ENCODE data around the gene FPR1.

FPR1 gene

GRCh38 chr19:51750400-51751094, 1.1 kb downstream of the FPR1 start:
- TF ChIP-seq, protein P1, sequence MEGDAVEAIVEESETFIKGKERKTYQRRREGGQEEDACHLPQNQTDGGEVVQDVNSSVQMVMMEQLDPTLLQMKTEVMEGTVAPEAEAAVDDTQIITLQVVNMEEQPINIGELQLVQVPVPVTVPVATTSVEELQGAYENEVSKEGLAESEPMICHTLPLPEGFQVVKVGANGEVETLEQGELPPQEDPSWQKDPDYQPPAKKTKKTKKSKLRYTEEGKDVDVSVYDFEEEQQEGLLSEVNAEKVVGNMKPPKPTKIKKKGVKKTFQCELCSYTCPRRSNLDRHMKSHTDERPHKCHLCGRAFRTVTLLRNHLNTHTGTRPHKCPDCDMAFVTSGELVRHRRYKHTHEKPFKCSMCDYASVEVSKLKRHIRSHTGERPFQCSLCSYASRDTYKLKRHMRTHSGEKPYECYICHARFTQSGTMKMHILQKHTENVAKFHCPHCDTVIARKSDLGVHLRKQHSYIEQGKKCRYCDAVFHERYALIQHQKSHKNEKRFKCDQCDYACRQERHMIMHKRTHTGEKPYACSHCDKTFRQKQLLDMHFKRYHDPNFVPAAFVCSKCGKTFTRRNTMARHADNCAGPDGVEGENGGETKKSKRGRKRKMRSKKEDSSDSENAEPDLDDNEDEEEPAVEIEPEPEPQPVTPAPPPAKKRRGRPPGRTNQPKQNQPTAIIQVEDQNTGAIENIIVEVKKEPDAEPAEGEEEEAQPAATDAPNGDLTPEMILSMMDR (IDR thresholded peaks at IDR 0.05; ENCODE audit: insufficient read depth, low read depth, low read length, missing control alignments): no peak
- H3K4me3 ChIP-seq (ENCODE audit: low read depth, low read length): no peak overlapping the region
- DNase-seq (ENCODE audit: low read depth): no peak

DNA sequence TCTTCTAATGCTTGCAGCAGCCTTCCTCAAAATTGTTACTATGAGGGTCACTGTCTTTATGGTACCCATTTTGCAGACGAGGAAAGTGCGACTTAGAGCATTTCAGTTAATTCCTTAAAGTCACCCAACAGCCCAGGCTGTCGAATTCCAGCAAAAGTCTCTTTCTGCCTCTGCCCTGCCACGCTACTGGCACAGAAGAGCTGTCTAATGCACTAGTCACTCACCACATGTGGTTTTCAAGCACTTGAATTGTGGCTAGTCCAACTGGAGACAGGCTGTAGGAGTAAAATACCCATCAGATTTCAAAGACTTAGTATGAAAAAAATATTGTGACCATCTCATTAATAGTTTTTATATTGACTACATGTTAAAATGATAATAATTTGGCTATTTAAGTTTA, 1.7 kb downstream of the FPR1 start:
- DNase-seq (ENCODE audit: low read depth): no peak
- H3K4me3 ChIP-seq (ENCODE audit: low read depth, low read length): no peak overlapping the region
- TF ChIP-seq, protein P1 (IDR thresholded peaks at IDR 0.05; ENCODE audit: insufficient read depth, low read depth, low read length, missing control alignments): no peak

- no peak for DNase-seq (ENCODE audit: low read depth)
- TF ChIP-seq, protein P1 (IDR thresholded peaks at IDR 0.05; ENCODE audit: insufficient read depth, low read depth, low read length, missing control alignments): no peak
- H3K4me3 ChIP-seq (ENCODE audit: low read depth, low read length): no peak overlapping the region
Observed at GRCh38 chr19:51746731-51747130, 4.9 kb downstream of the FPR1 start.

- DNase-seq (ENCODE audit: low read depth): no peak
- TF ChIP-seq, protein P1 (IDR thresholded peaks at IDR 0.05; ENCODE audit: insufficient read depth, low read depth, low read length, missing control alignments): no peak
Observed at GRCh38 chr19:51743405-51743804, 8.3 kb downstream of the FPR1 start.

GRCh38 chr19:51742789-51743188, 8.9 kb downstream of the FPR1 start:
- H3K4me3 ChIP-seq (ENCODE audit: low read depth, low read length): no peak overlapping the region
- no peak for DNase-seq (ENCODE audit: low read depth)
- TF ChIP-seq, protein P1 (IDR thresholded peaks at IDR 0.05; ENCODE audit: insufficient read depth, low read depth, low read length, missing control alignments): no peak

More at GRCh38 chr19:51743405-51743804, 8.3 kb downstream of the FPR1 start:
- H3K4me3 ChIP-seq (ENCODE audit: low read depth, low read length): no peak overlapping the region

DNA sequence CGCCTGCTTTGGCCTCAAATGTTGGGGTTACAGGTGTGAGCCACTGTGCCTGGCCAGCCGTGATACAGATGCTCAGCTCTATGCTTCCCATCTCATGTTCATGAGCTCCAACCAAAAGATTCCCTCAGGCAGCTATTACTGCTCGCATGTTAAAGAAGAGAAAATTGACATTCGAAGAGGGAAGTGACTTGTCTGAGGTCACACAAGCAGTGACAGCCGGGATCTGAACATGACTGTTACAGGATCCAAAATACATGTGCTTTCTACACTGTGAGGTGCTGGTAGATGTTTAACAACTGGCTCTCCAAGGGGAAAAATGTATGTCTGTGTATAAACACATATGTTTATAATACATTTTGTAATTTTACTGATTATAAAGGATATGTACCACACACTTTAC, 11.3 kb downstream of the FPR1 start:
- H3K4me3 ChIP-seq (ENCODE audit: low read depth, low read length): no peak overlapping the region
- TF ChIP-seq, protein P1 (IDR thresholded peaks at IDR 0.05; ENCODE audit: insufficient read depth, low read depth, low read length, missing control alignments): no peak
- DNase-seq (ENCODE audit: low read depth): no peak

All from GM12865 (cell line).